AG08396 (cell line): Measurements from ENCODE around the gene KCNQ1.

Experiments
- DNase-seq: peaks from one replicate; pipeline ENCODE4 v3.0.0; 2012; ENCODE audit warnings: low spot score, mixed read lengths

Gene KCNQ1

DNA sequence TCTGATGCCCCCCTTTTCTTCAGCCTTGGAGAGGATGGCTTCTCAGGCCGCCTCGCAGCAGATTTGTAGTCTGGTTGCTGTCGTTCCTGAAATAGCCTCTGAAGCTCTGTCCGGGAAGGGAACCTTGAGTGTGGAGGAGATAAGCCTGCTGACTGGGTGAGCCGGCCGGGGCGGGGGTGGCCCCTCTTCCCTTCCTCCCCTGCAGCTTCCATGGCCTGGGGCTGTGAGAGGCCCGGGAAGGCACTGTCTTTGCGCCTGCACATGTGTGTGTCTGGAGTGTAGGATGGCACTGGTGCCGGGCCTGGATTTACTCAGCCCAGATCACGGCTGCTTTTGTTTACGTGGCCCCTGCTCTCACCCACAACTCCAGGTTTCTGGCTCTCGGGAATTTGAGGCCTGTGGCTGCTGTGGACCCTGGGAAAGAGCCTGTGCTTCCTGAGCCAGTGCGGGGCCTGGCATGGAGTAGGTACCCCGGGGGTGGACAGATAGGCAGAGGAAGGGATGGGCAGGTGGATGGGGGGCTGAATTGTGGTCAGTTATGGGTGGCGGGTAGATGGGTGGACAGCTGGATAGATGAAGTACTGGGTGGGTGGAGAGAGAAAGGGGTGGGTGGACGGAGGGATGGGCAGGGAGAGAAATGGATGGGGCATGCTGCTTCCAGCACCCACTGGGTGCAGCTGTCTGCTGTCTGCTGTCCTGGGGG is 16.6 kb downstream of the KCNQ1 start:
- DNase-seq = no peak

DNA sequence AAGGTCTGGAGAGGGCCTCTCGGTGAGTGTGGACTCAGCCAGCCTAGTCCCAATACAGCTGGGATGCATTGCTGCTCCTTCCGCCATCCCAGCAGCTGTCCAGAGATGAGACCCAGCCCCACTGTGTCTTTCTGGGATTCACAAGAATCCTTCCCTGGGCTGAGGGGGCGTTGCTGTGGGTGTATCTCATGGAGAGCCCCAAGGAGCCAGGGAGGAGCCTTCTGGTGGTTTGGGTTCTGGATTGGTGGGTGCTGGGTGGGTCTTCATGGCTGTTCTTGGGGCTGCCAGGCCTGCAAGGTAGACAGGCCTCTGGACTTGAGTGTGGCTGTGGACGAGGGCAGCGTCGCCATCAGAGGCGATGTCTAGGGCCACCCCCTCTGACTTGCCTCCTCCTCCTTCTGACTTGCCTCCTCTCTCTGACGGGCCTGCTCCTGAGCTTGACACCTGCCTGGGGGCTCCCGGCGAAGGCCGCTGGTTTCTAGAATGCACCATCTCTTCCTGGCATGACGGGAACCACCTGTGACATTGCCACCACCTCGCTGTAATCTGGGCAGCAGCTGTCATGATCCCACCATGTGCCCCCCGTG is 17.2 kb downstream of the KCNQ1 start:
- no peak for DNase-seq

DNA sequence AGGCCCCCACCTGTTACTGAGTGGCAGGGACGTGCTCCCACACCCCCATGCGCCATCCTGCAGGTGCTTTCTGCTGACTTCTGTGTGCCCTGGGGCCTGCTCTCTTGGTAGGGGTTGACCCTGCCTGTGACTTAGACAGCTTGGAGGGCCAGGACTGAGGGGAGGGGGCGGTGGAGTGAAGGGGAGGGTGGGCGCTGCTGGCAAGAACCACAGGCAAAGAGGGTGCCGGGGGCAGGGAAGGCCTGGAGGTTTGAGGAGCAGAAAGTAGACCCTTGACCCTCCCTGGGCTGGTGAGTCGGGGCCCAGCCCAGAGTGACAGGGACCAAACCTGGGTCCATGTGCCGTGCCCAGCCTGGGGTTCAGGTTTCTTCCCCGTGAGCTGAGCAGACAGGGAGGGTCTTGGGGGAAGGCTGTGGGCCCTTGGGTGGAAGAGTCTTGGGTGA is 17.8 kb downstream of the KCNQ1 start:
- DNase-seq = no peak

DNA sequence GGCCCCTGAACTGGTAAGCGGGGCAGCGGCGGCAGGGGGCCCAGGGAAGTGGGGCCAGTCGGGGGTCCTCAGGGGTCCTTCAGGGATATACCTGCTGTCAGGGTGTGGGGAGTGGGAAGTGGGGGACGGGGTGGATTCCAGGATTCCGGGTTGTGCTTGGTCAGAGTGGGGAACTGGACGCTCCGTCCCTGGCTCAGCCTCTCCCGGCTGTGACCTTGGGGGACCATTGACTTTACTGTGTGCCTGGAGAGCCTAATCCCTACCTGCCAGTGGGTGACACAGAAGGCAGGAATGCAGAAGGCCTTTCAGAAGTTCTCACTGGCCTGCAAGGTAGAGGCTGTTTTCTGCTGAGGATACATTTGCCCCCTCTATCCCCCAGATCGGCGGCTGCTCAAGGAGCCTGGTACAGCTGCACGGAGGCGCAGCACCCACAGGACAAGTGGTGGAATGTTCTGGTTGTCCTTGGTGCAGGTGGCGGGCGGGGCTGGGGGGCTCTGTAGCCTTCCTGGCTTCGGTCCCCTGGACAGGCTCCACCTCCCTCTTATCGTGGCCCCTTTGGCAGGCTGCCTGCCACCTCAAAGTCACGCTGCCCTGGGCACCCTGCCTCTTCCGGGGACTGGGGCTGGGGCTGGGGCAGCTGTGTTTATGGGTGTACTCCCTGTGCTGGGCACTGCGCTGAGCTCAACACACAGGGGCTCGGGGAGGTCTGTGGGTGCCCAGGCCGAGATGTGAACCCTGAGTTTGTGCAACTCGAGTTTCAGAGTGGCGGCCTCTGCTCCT is 18.4 kb downstream of the KCNQ1 start:
- DNase-seq = no peak

DNA sequence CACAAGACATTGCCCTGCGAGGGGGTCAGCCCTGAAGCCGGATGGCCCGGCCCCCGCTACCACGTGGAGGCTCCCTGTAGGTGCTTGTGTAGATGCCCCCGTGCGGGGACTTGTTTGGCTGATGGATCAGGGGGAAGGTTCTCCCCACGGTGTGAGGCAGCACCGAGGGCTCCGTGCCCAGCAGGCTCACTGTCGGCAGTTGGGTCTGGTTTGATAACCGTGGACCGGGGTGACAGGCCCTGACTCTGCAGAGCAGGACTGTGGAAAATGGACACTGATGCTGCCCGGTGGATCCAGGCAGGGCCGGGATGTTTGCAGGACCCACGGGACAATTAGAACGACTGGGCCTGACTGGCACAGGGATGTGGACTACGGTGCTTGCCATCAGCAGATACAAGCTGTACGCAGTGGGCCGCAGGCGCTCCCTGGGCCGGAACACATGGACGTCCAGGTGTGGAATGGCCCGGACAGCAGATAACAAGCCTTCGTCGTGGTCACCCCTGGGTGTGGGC is 19.0 kb downstream of the KCNQ1 start:
- no peak for DNase-seq

DNA sequence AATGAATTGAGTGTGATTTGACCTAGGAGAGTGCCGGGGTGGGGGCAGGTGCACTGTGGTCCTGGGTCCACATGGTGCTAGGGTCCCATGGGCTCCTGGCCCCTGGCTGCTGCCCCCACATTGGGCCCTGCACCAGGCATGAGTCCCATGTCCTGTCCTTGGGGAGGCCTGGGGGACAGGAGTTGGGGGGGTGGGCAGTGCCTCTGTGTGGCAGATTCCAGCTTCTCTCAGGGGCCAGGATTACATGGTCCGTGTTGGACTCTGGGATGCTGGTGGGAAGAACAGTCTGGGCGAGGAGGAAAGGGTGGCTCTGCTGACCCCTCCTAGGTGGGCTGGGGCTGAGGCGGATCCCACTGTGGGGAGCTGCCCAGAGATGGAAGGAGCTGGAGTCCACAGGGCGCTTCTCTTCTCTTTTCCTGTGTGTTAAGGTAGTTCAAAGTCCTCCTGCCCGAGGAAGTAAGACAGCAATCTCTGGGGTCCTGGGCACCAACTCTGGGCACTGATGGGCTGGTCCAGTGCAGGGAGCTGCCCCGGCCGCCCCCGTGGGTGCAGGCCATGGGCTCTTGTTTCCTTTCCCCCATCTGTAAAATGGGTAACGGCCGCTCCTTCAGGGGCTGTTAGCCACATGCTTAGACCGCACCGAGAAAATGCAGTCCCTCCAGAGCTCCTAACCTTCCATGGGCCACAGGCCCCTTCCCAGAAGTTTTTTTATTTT is 19.8 kb downstream of the KCNQ1 start:
- DNase-seq = no peak

DNA sequence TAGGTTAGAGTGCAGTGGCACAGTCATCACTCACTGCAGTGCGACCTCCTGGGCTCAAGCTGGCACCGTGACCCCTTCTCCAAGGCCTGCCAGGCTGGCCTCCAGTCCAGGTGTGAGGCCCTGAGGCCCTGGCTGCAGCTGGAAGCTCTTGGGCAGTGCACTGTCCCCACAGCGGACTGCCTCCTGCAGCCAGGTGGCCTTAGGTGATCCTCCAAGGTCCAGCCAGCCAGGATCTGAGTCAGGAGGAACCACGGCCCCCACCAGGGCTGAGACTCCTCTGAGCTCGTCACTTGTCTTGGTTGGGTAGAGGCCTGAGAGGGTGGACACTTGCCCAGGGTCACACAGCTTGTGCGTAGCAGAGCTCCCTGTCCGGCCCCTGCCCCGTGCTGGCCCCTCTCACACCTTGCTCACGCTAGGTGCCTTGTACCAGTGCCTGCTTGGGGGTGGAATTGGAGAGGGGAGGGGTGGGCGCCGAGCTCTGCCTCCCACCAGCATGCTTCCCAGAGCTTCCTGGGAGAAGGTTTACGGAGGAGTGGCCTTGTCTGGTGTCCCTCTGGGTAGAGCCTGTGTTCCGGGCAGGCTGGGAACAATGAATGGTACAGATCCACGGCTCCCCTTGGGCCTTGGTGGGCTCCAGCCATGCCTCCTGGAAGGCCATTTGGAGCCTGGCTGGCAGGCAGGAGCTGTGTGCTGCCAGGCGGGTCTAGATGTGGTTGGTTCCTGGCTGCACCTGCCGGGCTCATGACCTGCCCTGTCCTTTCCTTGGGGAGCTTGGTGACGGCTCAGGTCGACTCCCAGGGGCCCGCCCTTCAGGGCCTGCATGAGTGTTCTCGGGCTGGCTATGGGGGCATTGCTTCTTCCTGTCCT is 20.6 kb downstream of the KCNQ1 start:
- DNase-seq = no peak

DNA sequence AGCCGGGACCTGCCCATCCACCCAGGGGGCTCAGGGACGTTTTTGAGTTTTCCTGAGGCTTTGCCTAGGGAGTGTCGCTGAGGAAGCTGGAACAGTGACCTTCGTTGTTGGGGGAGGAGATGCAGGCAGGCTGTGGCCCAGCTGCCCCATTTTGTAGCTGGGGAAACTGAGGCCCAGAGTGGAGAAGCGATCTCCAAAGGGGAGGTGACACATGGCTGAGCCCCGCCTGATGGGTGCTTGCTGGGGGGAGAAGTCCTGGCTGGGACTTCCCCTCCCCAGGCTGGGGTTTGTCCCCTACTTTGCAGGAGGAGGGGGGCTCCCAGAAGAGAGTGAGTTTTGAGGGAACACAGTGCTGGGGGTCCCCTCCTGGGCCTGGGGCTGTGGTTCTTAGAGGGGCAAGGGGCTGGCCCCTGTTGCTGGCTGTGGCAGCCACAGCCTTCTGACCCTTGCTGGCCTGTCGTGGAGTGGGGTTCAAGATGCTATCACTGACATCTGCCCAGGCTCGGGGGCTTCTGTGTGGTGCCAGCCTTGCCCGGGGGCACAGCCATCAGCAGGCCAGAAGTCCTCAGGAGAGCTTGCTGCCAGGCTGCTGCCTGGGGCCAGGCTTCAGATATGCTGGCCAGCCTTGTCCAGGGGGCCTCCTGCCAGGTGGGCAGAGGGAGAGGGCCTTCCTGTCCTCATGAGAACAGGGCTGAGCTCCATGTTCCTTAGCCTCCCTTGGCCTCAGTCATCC is 21.4 kb downstream of the KCNQ1 start:
- DNase-seq = no peak

DNA sequence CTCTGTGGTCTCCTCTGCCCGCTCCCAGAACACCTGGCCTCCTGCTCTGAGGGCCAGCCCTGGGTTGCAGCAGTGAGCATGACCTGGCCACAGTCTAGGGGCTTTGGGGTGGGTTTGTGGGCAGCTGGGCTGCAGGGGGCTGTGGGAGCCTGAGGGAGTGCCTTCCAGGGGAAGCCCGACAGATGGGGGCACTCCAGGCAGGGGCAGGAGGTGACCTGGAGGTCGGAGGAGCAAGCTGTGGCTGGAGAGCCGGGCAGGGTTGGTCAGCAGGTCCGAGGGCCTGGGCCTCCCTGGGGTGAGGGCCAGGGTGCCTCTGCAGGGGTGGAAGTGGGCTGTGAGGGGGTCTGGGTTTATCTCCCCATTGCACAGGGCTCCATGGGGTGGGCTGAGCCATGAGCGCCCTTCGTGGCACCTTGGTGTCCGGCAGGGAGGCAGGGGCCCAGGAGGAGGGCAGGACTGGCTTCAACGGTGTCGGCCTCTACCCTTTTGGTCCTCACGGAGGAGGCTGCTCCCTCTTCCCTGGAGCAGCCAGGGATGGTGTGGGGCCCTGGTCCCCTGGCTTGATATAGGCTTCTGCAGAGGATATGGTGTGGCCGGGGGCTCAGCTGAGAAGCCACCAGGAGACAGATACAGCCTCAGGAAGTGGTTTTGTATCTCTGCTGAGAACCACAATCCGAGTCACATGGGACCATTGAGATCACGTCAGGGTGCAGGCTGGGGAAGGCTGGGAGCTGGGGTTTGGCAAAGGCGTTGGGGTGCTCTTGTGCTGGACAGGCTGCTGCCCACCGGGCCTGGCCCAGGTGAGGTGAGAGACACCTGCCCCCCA is 22.3 kb downstream of the KCNQ1 start:
- no peak for DNase-seq

DNA sequence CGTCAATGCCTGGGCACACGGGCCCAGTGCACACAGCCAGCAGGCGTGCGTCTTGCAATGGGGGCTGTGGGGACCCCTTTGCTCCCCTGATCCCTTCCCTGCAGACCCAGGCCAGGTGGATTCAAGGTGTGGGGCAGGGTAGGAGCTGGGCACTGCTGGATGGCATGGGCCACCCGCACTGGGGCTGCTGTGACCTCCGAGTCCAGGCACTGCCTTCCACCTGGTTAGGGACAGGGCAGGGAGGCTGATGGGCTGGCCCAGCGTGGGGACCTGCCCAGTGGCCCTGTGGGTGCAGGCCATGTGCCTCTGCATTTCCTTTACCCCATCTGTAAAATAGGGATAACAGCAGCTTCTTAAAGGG is 22.9 kb downstream of the KCNQ1 start:
- no peak for DNase-seq

DNA sequence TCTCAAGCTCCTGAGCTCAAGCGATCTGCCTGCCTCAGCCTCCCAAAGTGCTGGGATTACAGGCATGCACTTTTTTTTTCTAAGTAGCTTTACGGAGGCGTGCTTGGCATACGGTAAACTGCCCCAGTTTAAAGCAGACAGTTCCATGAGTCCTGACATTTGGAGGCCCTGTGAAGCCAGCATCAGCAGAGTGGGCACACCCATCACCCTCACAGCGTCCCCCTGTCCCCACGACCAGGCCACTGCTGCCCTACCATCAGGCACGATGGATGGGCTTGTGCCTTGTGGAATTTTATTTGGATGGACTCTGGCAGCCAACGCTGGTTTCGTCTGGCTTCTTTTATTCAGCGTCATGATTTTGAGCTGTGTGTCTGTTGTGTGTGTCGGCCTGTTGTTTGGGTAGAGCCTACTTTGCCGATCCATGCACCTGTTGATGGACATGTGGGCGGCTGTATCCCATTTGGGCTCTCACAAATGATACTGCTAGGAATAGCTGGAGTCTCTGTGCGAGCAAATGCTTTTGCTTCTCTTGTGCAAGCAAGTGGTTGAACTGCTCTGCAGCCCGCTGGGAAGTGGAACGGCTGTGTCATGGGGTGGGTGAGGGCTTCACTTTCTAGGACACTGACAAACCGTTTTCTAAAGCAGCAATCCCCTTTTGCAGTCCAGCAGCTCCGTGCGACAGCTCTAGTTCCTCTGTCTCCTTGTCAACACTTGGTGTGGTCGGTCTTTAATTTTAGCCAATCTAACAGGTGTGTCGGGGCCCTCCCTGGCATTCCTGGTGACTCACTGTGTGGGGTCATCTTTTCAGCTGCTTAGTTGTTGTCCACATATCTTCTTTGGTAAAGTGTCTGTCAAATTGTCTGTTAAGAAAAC is 23.8 kb downstream of the KCNQ1 start:
- DNase-seq = no peak

DNA sequence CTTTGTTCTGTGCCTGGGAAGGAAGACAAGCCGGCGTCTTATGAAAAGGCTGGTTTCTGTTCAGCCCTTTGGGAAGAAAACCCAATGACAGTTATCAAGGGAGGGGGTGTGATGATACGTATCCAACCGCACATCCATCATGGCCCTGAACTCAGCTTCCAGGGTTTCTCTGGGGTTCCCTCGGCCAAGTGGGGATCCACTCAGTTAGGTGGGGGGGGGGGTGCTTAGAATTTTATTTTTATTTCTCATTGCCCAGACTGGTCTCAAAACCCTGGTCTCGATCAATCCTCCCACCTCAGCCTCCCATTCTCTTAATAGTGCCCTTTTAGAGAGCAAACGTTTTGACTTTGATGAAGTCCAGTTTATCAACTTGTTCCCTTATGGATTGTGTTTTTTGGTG is 25.7 kb downstream of the KCNQ1 start:
- DNase-seq = no peak

DNA sequence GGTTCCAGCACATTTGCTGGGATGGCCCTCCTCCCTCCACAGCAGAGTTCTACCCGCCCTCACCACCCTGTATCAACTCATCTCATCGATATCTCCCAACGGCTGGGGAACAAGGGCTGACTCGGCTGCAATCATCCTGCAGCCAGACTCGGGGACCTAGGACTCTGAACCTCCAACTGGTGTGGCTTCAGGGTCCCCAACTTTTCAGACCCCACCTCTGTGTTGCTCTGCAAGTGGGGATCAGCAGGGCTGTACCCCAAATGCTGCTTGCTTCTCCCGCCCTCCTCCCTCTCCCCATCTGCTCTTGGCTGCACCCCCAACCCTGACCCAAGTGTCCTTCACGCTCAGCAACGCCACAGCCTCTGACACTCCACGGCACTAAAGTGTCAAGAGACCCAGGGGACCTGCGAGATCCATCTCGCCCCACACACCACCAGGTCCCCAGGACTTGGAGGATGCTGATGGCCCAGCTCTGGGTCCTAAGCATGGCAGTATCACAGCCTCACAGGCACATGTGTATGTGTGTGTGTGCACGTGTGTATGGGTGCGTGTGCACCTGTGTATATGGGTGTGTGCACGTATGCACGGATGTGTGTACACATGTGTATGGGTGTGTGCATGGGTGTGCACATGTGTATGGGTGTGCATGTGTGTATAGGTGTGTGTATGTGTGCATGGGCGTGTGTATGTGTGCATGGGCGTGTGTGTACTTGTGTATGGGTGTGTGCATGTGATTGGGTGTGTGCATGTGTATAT is 26.4 kb downstream of the KCNQ1 start:
- DNase-seq = no peak

DNA sequence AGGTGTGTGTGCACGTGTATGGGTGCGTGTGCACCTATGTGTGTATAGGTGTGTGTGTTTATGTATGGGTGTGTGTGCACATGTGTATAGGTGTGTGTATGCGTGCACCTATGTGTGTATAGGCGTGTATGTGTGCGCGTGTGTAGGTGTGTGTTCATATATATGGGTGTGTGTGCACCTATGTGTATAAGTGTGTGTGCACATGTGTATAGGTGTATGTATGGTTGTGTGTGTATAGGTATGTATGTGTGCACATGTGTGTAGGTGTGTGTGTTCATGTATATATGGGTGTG is 26.9 kb downstream of the KCNQ1 start:
- DNase-seq = no peak

DNA sequence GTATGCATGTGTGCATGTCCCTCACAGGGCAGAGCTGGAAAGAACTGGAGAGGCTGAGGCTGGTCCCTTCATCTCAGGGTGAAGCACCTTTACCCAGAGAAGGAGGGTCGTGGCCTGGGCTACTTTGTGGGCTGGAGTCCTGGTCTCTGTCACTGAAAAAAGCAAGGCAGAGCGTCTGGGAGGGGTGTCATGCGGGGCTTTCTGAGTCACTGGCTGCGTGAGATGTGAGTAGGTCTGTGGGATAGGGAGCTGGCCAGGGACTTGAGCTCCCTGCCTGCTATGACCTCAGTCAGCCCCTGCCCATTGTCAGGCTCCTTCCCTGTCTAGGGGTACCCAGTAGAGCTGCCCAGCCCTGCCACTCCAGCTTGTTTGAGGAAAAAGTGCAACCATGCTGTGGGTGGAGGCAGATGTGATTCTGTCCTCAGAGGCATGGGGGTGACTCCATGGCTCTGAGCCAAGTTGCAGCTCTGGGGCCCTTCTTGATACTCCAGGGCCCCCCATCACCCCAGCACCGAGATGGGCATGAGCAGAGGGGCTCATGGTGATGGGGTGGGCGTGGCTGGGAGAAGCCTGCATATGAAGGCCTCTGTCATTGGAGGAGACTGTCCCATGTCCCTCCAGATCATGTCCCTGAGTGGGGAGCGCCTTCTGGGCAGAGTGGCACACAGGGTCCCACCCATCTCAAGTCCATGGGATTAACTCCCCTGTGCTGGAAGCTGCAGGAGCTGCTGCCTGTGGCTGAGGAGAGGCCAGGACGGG is 27.8 kb downstream of the KCNQ1 start:
- no peak for DNase-seq

DNA sequence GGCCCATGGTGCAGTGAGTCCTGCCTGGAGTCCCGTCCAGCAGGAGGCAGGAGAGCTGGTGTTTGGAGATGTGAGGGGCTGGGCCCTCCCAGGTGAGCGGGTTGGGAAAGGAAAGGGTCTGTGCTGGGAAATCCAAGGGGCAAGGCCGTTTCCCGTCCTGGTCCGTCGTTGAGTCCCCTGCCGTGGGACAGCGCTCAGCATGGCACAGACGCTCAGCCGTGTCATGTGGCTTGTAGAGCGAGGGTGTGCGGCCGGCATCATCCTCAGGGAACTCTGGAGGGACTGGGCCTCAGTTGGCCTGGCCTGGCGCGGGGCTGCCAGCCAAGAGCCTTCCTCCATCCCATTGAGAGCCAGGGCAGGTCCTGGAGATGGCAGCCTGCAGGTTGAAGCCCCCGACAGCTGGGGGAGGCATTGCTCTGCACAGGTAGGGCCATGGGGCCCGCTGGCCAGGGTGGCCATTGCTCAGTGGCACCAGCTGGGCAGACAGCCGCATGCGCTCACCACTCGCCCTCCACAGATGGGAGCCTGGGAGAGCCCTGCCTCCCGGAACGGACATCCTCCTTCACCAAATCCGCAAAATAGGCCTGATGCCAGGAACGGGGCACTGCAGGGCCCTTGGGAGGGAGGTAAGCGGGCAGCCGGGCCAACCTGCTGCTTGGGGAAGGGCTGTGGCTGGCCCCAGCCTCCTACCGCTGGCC is 28.7 kb downstream of the KCNQ1 start:
- DNase-seq = no peak
